Epidermal melanocyte (primary cell): ENCODE data around the gene ZFP36L1.
A peak's percentile ranks its signal among the peaks of the same experiment; 100 is the strongest.

ENCODE experiments used
- DNase-seq: peaks from one replicate; pipeline ENCODE4 v3.0.0; 2011; ENCODE audit warnings: low spot score; ENCODE audit not compliant: insufficient read length

The ZFP36L1 gene, protein sequence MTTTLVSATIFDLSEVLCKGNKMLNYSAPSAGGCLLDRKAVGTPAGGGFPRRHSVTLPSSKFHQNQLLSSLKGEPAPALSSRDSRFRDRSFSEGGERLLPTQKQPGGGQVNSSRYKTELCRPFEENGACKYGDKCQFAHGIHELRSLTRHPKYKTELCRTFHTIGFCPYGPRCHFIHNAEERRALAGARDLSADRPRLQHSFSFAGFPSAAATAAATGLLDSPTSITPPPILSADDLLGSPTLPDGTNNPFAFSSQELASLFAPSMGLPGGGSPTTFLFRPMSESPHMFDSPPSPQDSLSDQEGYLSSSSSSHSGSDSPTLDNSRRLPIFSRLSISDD

DNA sequence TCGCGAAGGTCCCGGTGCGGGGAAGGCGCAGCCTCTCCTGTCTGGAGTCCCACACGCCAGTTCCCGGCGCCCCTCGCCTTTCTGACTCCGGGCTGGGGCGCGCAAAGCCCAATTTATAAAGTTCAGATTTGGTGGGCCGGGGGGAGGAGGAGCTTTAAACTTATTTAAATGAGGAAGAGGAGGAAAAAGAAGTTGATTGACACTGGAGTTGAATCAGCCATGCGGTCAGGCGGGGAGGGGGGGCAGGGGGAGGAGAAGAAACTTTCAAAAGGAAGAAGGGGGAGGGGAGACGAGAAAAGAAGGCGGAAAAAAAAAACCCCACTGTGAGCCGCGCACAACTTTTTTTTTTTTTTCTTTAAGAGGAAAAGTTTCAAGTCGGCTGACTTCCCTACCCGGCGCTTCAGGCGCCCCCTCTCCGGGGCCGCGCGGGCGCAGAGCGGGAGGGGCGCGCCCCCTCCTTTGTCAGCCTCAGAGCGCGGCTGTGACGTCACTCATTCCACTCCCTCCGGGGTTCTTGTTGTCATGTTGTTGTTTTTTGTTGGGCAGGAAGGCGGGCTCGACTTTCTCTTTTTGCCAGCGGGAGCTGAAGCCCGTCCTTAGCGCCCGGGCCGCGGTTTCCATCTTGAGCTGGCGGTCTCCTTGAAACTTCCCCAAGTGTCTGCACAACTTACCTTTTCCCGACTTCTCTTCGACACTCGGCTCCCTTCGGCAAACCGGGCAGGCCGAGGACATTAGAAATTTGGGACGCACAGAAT, at the start of gene ZFP36L1:
TSS of gene ZFP36L1 (minus strand) at position 89 of the 755 bp plus-strand sequence. CDS start 129 bp downstream, outside the sequence.
- DNase-seq, result peak; percentile 80

DNA sequence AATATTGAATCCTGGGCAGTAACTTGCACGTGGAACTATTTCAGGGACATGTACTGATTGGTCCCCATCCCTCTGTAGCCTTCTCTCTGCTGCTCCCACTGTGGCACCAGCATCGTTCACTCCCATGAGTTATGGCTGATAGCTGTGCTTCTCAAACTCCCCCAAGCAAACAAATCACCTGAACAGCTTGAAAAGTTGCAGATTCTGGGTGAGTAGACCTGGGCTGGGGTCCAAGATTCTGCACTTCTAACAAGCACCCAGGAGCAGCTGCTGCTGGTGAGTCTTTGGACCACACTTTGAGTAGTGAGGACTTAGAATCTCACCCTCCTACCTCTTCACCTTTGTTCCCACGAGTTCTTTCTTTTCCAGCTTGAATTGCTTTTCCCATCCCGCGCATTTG, 49.4 kb upstream of the ZFP36L1 start:
- DNase-seq, result no peak

DNA sequence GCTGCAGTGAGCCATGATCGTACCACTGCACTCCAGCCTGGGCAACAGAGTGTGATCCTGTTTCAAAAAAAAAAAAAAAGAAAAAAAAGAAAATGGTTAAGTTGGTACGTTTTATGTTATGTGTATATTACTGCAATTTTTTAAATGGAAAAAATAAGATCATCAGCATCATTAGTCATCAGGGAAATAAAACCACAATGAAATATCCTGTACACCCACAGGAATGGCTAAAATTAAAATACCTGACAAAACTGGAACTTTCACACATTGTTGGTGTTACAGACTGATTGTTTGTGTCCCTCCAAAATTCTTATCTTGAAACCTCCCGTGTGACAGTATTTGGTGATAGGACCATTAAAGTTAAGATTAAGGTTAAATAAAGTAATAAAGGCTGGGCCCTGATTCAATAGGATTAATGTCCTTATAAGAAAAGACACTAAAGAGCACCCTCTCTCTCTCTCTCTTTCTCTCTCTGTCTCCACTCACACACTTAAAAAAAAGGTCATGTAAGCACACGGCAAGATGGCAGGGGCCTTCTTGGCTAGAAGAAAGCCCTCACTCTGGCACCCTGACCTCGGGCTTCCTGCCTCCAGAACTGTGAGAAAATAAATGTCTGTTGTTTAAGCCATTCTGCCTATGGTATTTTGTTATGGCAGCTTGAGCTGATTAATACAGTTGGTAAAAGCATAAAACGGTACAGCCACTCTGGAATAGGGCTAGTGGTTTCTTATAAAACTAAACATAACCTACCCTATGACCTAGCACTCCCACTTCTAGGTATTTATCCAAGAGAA, 48.3 kb upstream of the ZFP36L1 start:
- no peak for DNase-seq

DNA sequence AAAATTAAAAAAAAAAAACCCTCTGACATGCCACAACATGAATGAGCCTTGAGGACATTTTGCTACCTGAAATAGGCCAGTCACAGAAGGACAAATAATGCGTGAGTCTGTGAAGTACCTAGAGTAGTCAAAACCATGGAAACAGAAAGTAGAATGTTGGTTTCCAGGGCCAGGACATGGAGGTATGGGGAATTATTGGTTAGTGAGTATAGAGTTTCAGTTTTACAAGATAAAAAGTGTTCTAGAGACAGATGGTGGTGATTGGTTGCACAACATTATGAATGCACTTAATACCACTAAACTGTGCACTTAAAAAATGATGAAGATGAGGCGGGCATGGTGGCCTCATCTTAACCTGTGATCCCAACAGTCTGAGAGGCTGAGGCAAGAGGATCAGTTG, 47.6 kb upstream of the ZFP36L1 start:
- no peak for DNase-seq

DNA sequence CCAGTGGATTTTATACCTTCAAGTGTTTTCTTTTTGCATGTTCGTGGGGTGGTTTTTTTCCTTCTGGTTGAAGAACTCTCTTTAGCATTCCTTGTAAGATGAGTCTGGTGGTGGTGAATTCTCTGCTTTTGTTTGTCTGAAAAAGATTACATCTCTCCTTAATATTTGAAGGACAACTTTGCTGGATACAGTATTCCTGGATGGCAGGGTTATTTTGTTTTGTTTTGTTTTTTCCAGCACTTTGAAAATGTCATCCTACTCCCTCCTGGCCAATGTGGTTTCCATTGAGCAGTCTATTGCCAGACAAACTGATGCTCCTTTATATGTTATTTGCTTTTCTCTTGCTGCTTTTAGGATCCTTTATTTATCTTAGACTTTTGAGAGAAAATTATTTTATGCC, 43.2 kb upstream of the ZFP36L1 start:
- no peak for DNase-seq

DNA sequence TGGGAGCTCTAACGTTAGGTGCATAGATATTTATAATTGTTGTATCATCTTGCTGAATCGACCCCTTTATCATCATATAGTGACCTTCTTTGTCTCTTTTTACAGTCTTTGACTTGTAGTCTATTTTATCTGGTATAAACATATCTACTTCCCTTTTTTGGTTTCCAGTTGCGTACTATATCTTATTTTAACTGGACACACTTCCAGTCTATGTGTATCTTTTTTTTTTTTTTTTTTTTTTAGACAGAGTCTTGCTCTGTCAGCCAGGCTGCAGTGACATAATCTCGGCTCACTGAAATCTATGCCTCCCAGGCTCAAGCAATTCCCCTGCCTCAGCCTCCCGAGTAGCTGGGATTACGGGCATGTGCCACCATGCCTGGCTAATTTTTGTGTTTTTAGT, 41.9 kb upstream of the ZFP36L1 start:
- no peak for DNase-seq

DNA sequence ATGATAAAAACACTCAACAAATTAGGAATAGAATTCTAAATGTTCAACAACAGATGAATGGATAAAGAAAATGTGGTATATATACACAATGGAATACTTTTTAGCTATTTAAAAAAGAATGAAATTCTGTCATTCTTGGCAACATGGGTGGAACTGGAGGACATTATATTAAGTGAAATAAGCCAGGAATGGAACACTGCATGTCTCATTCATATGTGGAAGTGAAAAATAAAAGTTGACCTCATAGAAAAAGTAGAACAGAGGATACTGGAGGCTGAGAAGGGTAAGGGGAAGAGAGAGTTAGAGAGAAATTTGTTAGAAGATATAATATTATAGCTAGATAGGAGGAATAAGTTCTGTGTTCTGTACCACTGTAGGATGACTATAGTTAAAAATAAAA, 35.8 kb upstream of the ZFP36L1 start:
- no peak for DNase-seq

DNA sequence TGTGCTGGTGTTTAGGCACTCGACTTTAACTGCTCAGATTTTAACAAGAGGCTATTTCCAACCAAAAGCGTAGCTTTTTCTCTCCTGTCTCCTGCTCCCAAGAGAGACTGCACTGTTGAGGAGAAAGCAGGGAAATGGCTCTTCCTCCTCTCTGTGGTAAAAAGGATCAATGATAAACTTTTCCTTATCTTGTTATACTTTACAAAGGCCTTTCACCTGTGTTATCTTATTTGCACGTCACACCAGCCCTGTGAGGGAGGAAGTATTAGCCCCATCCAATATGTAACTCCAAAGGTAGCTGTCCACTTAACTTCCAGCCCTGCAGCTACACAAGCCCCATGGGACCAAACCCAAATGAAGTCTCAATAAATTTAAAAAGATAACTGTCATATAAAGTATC, 32.9 kb upstream of the ZFP36L1 start:
- DNase-seq, result no peak

DNA sequence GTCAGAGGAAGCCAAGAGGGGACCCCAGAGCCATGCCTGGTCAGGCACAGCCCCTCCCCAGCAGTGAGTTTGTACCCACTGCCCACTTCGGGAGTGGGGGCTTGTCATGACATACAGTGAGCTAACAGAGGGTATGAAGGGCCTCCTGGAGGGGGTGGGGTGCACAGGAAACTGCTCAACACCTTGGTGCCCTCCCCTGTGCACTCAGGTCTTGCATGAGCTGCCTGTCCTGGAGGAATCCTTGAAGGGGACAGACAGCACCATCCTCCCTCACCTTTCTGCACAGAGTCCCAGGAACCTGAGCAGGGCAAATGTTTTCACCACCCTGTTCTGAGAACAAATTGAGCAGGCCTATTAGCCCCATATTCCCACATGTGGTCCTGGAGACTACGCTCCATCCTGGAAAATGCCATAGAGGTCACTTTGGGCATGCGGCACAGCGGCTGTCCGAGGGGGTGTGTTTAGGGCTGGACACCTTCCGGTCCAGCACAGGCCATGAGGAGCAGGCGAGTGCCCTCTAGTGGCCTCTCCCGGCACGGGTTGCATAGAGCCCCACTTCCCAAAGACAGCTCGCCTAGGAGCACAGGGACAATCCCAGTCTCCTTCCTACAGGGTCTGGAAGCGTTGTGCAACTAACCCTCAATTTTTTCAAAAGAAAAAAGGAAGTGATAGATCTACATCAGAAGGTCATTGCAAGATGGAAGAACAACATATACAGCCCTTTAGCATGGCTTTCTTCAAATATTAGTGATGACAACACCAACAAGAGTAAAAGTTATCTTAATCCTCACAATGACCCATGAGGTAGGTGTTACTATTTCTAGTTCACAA, 31.9 kb upstream of the ZFP36L1 start:
- peak; percentile 88 for DNase-seq

DNA sequence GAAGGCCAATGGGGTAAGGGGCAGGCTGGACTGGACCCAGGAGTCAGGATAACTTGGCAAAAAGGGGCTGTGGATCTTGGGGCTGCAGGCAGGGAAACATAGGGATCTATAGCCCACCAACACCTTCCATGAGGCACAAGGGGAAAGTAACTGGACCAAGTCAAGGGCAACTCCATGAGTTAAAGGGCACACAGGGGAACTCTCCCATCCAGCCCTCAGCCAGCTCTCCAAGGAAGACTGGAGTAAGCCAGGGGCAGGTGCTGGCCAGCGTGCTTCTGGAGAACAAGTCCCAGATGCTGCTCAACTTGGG, 31.3 kb upstream of the ZFP36L1 start:
- DNase-seq, result no peak

DNA sequence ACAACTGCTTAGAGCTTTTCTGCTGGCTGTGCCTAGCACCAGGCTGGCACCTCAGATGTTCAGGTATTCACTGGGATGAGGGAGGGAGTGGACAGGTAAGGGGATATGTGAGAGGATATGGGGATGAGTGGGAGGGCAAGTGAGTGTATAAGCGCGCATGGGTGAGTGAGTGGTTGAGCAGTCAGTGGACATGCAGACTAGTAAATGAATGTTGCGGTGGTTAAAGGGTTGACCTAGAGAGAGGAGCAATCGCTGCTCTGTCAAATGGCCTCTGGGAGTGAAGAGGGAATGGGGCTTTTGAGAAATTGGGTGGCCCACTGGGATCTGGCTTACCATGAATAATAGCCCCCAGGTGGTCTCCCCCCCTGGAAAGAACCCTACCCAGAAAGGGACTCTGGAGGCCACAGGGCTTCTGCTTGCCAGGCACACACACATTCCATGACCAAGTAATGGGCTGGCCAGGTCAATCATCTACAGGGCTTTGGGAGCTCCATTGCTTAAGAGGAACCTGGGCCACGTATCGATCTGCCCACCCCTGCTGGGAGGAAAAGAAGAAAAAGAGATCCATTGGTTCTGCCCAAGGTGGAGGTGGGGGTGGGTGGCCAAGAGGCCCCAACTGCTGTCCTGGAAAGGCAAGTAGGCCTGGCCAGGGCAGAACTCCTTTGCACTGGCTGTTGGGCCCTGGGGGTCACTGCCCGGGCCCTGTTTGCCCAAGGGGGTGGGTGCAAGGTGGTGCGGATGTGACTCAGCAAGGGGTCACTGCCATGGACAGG, 30.8 kb upstream of the ZFP36L1 start:
- no peak for DNase-seq

DNA sequence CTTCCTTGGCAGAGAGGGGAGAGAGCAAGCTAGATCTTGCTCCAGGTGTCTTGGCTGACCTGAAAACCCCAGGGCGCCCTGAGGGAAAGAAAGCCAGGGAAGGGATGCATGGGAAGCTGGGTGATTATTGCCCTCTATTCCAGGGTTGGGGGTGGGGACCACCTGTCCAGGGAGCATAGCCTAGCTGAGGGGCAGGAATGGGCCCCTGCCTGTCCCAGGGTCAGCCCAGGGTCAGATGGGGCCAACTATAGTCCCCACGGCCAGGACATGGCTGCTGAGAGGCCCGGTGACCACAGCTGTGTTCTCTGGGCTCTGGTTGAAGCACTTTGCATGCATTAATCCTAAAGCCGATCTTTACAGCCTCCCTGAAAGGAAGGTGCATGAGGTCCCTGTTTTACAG, 30.1 kb upstream of the ZFP36L1 start:
- no peak for DNase-seq

DNA sequence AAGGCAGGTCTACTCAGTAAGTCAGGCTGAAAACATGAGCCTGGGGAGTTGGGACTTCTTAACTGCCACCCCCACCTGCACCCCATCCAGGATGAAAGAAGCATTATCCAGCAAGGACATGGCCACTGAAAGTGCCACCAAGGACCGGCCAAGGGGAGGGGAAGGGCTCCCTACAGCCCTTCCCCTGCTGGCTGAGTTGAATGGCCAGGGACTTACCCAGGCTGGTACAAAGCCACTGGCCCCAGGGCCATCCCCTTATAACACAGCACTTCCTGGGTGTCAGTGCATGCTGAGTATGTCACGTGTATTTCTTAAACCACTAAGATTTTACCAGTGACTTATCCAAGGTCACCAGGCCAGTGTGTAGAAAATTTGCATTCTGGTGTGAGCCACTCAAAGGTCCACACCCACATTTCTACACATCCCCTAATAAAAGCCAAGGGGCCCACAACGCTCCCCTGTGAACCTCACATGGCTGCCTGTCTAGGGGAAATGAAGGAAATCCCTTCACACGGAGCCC, 29.3 kb upstream of the ZFP36L1 start:
- DNase-seq, result no peak

DNA sequence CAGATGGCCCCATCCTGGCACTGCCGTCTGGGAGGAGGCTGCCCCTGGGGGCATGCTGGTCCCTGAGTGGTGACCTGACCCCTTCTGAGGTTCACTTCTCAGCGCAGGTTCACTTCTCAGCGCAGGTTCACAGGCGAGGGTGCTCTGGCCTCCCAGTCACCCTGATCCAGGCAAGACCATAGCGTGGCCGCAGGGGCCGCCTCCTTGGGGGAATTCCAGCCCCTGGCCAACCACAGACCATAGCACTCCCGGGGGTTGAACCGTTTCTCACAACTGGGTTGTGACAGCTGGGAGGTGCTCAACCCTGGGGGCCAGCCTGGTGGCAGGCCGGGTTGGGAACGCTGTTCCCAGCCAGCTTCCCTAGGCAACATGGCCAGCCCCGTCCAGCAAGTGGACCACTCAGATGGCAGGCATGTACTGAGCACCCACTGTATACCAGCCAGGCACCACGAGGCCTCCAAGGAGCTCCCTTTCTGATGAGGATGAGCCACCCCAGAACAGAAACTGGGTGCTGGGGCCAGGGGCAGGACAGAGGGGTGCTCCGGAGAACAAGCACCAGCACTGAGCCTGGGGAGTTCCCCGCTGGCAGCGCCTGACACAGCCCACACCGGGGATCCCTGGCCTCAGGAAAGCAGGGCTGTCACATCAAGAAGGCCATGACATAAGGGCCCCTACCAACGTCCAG, 28.3 kb upstream of the ZFP36L1 start:
- no peak for DNase-seq

DNA sequence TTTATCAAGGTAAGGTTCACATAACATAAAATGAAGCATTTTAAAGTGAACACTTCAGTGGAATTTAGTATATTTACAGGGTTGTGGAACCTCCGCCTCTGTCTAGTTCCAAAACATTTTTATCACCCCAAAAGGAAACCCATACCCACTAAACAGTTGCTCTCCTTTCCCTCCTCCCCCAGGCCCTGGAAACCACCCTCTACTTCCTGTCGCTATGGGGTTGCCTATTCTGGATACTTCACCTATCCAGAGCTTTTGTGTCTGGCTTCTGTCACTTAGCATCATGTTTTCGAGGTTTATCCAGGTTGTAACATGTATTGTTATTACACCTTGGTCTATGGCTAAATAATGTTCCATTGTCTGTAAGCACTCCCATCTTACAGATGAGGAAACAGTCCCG, 27.7 kb upstream of the ZFP36L1 start:
- no peak for DNase-seq

DNA sequence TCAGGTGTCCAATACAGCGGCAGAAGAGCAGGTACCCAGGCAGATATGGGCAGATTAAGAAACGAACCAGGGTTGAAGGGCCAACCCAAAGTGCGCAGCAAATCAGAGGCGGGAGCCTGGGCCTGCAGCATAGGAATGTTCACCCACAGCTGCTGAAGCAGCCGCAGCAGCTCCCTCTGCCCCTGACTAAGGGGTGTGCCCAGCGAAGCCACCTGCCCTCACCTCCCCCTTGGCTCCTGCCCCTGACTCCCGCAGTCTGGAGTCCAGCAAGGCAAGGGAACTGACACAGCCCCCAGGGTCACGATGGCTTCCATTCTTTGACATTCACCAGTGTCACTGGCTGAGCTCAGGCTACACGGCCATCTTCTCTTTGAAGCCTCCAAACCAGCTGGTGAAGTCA, 27.3 kb upstream of the ZFP36L1 start:
- DNase-seq, result no peak

DNA sequence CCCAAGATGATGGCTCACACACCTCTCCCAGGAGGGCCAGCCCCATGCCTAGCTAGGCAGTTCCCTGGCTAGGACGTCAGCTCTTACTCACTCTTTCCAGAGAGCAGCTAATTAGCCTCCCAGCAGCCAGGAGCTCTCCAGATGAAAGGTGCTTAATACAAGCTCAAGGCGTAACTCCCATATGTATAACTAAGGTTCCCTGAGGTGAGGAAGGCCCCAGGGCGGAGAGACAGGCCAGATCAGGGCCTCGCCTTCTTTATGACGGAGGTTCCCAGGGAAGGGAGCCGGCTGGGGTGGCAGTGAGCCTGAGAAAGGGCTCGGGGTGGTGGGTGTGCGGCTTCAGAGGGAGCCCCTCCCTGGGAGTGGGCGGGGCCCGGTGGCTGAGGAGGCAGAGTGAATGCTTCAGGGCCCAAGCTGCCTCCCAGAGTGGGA, 26.4 kb upstream of the ZFP36L1 start:
- DNase-seq, result no peak

DNA sequence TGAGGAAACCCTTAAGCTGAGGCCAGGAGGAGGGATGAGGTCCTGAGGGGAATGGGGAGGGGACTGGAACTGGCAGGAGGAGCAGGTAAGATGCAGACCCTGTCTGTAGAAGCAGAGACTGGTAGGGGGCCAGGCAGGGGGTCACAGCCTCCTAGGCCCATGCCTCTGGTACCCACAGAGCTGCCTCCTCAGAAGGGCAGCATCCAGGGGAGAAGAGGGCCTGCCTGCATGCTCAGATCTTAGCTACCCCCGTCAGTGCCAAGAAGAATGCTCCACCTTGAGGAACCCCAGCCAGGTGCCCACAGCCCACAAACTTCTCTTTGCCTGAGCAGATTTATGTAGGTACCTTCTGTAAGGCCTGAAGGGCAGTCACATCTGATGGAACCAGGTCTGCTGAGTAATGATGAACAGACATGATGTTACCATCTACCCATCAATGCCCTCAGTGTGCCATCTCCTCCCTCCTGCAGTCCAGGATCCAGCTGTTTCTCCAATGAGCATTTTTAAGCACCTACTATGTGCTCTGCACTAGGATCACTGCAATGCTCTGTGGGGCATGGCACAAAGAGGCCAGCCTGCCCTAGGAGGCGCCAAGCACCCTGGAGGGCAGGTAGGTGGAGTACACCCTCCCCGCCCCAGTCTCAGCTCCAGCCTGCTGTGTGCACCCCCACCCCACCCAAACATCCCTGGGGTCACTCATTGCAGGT, 24.8 kb upstream of the ZFP36L1 start:
- DNase-seq, result no peak

DNA sequence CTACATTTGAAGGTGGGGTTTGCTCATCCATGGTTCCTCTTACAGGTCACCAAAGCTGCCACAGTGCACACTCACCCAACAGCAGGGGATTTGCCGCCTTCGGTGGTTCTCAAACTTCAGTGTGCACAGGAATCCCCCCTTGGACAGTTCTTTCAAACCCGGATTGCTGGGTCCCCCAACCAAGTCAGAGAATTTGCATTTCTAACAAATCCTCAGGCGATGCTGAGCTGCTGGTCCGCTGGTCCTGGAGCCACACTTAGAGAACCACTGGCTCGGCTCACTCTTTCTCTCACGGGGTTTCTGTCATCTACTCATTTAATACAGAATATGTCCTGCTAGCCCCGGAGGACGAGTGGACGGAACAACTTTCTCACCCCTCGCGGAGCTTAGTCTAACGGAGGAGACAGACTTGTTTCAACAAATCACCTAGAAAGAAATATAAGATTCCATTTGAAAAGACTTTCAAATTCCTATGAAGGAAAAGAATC, 24.1 kb upstream of the ZFP36L1 start:
- DNase-seq, result no peak
